Measurements from ENCODE around the gene MAML3.

- TF ChIP-seq CTCF (IDR thresholded peaks at IDR 0.05) (no peak), POLR2A (IDR thresholded peaks at IDR 0.05) (no peak)
Measured at GRCh38 chr4:139797287-139797686, 356.7 kb downstream of the MAML3 start.

All from uterus (tissue), 2 donors.